Right lobe of liver (tissue), 6 donors: ENCODE results near the gene CREBZF. TPM values are rescaled to one million over a fixed set of nuclear protein-coding genes. Genes with fewer than 3 reads are reported as not detected.
"Not testable (repeated sequence)": the region's sequence is repeated elsewhere in the genome, so short reads cannot be mapped to it uniquely, and the experiment has no call there.

Experiments
- ATAC-seq, 4 donors: fragments of 200-7000 bp; cut with Tn5 transposase; one replicate each; pipeline ENCODE4 v1.9.1; 2020; ENCODE audit warnings: mild to moderate bottlenecking in 4 of 4, moderate library complexity in 4 of 4
- DNase-seq, 3 donors: peaks; one replicate each; pipeline ENCODE4 v3.0.0-alpha.2; 2020
- H3K27ac ChIP-seq, 3 donors: fragments of 200-600 bp; one replicate each; pipeline ENCODE4 v1.8.0; 2022
- H3K27me3 ChIP-seq, 2 donors: fragments of 200-600 bp; one replicate each; pipeline ENCODE4 v1.8.0; 2022
- H3K36me3 ChIP-seq, 4 donors: fragments of 200-600 bp; sonication (generic) in 1 of 4; one replicate each; pipeline versions ENCODE4 v1.5.1 to v1.8.0; 2017 to 2022; ENCODE audit warnings: control low read depth in 1 of 4
- H3K4me1 ChIP-seq, 4 donors: fragments of 200-600 bp; sonication (generic) in 1 of 4; one replicate each; pipeline versions ENCODE4 v1.5.1 to v1.8.0; 2017 to 2022; ENCODE audit warnings: control low read depth in 1 of 4
- H3K4me3 ChIP-seq, 3 donors: fragments of 200-600 bp; one replicate each; pipeline ENCODE4 v1.8.0; 2022
- H3K9me3 ChIP-seq, 4 donors: fragments of 200-600 bp; sonication (generic) in 1 of 4; one replicate each; pipeline versions ENCODE4 v1.5.1 to v1.8.0; 2017 to 2022; ENCODE audit warnings: control low read depth in 1 of 4
- CTCF ChIP-seq, 4 donors: fragments of 200-600 bp in 3 of 4; fragments of 450-650 bp in 1 of 4; IDR thresholded peaks; one replicate each; pipeline versions ENCODE4 v1.5.1 to v1.8.0; 2016 to 2022; ENCODE audit warnings: antibody characterized with exemption in 4 of 4, mild to moderate bottlenecking in 2 of 4
- POLR2A ChIP-seq: fragments of 450-650 bp; IDR thresholded peaks from one replicate; pipeline ENCODE4 v1.6.1; 2017; ENCODE audit warnings: antibody characterized with exemption, mild to moderate bottlenecking
- WGBS: methylation state at CpG from one replicate; pipeline ENCODE4 v1.1.6; 2018; ENCODE audit warnings: low coverage, low lambda C conversion rate; ENCODE audit not compliant: insufficient coverage; ENCODE audit errors: missing lambda C conversion rate; 5-methylcytosine and 5-hydroxymethylcytosine counted together
- intact Hi-C, 2 donors: fragments of 100-400 bp; cut with DNase I; formaldehyde crosslinking; loops; one replicate each; pipeline versions ENCODE4 v1.11.2 to v1.14.1; 2022
- total RNA-seq, 6 experiments: library from RNA; depleted of rRNA in 2 of 6; stranded (reverse); fragments of >200 nt in 2 of 6; fragmentation: NEBNext Ultra II Directional in 3 of 6; extraction: Animal tissue kit (Norgen Biotek cat#: 25700) in 3 of 6; gene quantifications; one replicate each; pipeline versions ENCODE4 v1.1.0 to v1.2.4, GENCODE V29; 2016 to 2023
- donor health status: DM: no; HTN: yes; CAD: no.
- donor health status: DM: no; HTN: no; CAD: no.
- donor health status: DM: no; HTN: no; CAD: no.
- donor health status: DM: no; HTN: yes; CAD: no.
- donor health status: DM: no; HTN: yes; CAD: no.

CREBZF gene
- total RNA-seq, 6 experiments from 2014 or later, result 14.1 to 23.0 (median 18.0) TPM

DNA sequence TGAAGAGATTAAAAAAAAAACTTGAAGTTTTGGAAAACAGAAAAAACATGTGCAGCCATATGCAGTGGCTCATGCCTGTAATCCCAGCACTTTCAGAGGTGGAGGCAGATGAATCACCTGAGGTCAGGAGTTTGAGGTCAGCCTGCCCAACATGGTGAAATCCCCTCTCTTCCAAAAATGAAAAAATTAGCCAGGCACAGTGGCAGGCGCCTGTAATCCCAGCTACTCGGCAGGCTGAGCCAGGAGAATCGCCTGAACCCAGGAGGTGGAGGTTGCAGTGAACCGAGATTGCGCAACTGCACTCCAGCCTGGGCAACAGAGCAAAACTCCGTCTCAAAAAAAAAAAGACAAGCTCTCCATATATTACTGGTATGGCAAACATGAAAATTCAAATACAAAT lies 45.4 kb downstream of the CREBZF start:
- no peaks in the 10 kb centered on the region for H3K36me3 ChIP-seq
- peak; percentile 59 to 74 (median 71) for DNase-seq
- no peak overlapping the region for H3K27ac ChIP-seq
- WGBS, result 37% methylated on average over 6 of the region's 6 CpGs
- no peaks in the 10 kb centered on the region for H3K9me3 ChIP-seq
- TF ChIP-seq CTCF (IDR thresholded peaks at IDR 0.05) (no peak), POLR2A (no peak)
- no peaks in the 10 kb centered on the region for H3K27me3 ChIP-seq
- peak in 3 of 4 donors; percentile 58 to 72 (median 69) for ATAC-seq
- no peaks in the 10 kb centered on the region for H3K4me1 ChIP-seq
- intact Hi-C loops, result no loop called here
- H3K4me3 ChIP-seq, result no peak overlapping the region

DNA sequence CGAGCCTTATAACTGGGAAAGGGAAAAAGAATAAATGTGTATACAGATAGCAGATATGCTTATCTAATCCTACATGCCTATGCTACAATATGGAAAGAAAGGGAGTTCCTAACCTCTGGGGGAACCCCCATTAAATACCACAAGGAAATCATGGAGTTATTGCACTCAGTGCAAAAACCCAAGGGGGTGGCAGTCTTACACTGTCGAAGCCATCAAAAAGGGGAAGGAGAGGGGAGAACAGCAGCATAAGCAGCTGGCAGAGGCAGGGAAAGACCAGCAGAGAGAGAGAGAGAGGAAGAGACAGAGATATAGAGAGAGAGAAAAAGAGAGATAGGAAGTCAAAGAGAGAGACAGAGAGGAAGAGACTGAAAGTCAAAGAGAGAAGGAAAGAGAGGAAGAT lies 53.3 kb downstream of the CREBZF start:
- ATAC-seq, H3K4me3 ChIP-seq, H3K9me3 ChIP-seq, H3K4me1 ChIP-seq, H3K27me3 ChIP-seq, H3K27ac ChIP-seq, intact Hi-C loops, H3K36me3 ChIP-seq, DNase-seq: not testable (repeated sequence)
- WGBS, result 71% methylated on average over 2 of the region's 2 CpGs

Other genes starting within 250 kb of the CREBZF start
- gene DLG2, start 37.8 kb downstream of the CREBZF start, total RNA-seq, result 1 to 10 TPM; 1.2 to 6.4 (median 2.5) TPM
- gene TMEM126B, start 36.5 kb downstream of the CREBZF start, total RNA-seq, result 10 to 100 TPM; 14.3 to 28.5 (median 22.3) TPM
- gene TMEM126A, start 17.2 kb downstream of the CREBZF start, total RNA-seq, result 10 to 100 TPM; 13.4 to 22.9 (median 17.7) TPM
- gene CCDC89, start 21.1 kb upstream of the CREBZF start, total RNA-seq, result under 1 TPM in 1 of 6 experiments, not detected in 5; 0.20 TPM
- gene SYTL2, start 146.0 kb upstream of the CREBZF start, total RNA-seq, result 10 to 100 TPM in 2 of 6 experiments, 1 to 10 TPM in 4; 4.2 to 14.9 (median 8.7) TPM
- not detected for gene CCDC83, start 190.3 kb upstream of the CREBZF start, total RNA-seq